IPS-NIHi7 (cell line): ENCODE measurements around the gene ZNF606.
A peak's percentile ranks its signal among the peaks of the same experiment; 100 is the strongest.

Experiments used
- DNase-seq: peaks from one replicate; pipeline ENCODE4 v3.0.0; 2012; ENCODE audit warnings: mixed read lengths; ENCODE audit errors: extremely low spot score

ZNF606 gene

DNA sequence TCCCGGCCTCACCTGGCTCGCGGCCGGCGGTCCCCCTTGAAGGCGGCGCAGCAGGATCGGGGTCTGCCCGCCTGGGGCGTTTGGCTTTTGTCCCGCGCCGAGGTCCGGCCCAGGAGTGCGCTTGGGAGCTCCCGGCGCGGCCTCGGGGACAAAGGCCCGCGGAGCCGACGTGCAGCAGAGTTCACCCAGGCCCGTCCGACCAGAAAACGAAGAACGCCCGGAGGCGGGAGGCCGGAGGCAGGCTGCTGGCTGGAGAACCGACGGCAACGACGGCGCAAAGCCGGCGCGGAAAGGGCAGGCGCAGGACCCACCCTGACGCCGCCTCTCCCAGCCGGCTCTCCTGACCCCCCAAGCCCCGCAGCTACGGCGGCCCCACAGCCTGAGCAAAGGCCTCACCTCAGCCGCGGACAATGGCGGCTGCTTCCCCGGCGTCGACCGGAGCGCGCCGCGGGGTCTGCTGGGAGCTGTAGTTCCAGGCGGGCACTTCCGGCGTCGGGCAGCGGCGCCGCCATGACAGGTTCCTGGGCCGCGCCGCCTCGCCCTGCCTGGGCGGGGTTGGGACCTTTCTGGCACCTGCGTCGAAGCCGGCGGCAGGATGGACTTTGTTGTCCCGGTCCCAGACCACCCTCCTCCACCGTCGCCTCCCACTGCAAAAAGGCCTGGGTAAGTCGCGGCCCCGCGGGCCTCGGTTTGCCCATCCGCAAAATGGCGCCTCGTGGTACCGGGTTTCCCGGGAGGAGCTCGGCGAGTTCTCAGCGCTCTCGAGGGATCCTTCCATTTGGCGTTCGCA lies at the start of gene ZNF606:
Gene ZNF606 (minus strand): TSS at position 437 of the 790 bp plus-strand sequence. CDS start 1,501 bp downstream, outside the sequence.
- peak; percentile 96 for DNase-seq

- DNase-seq, result no peak
Measured at GRCh38 chr19:58052256-58052655, 49.6 kb upstream of the ZNF606 start.

- no peak for DNase-seq
Measured at GRCh38 chr19:58047672-58048071, 45.1 kb upstream of the ZNF606 start.

DNA sequence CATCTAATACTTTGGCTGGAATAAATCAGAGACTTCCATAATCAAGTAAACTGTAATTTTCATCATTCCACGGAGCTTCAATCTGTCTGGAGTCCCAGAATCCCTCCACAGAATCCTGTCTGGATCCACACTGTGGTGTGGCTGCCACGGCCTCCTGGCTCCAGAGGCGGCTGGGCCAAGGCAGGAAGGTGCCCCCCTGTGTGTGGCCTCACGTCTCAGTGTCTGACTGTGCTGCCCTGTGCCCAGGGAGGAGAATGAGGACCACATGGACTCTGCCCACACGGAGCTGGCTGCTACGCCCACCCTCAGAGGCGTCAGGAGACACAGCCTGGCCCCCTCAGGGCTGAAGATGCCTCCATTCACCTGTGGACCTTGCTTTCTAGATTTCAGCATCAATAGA lies 44.2 kb upstream of the ZNF606 start:
- no peak for DNase-seq

GRCh38 chr19:58045411-58046050 lies 42.9 kb upstream of the ZNF606 start:
- DNase-seq, result no peak

DNA sequence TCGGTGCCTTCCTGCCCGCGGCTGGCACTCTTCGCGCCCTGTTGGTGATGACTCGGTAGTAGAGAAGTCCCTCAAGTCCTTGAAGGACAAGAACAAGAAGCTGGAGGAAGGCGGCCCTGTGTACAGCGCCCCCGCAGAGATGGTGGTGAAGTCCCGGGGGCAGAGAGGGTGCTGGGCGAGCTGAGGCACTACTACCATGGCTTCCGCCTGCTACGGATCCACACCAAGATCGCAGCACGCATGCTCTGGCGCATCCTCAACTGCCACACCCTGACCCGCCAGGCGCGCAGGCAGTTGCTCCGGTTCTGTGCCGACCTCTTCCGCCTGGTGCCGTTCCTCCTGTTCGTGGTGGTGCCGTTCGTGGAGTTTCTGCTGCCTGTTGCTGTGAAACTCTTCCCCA lies 42.3 kb upstream of the ZNF606 start:
- no peak for DNase-seq

GRCh38 chr19:58044391-58044790 lies 41.8 kb upstream of the ZNF606 start:
- no peak for DNase-seq

GRCh38 chr19:58042495-58043340 lies 40.1 kb upstream of the ZNF606 start:
- peak; percentile 72 for DNase-seq

DNA sequence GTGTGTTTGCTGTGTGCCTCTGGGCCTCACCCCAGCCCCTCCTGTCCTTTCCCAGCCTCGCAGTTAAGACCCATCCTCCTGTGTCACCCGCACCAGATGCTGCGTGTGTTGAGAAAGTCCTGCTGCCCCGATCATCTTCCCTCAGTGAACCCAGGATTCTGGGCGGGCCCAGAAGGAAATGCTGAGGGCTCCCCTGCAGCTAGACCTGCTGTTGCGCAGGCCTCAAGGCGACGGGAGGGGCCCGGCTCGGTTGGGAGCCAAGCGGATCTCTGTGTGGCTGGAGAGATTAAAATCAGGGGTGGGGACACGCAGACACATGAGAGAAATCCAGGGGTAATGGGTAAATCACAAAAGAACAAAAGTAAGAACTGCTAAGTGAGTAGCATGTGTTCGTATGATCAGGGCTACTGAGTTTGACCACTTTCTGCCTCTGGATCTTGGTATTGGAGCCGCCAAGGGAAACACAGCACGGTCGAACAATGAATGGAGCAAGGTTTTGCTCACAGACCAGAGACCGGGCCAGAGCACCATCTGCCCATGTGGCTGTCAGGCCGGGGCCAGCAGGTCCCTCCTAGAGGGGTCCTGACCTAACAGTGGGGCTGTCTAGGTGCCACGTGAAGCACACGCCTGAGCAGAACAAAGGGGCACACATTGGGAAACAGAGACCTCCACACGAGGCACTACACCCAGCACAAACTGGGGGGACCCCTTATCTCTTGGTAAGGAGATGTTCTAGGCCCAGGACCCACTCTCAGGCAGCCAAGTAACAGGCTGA lies 38.3 kb upstream of the ZNF606 start:
- no peak for DNase-seq

DNA sequence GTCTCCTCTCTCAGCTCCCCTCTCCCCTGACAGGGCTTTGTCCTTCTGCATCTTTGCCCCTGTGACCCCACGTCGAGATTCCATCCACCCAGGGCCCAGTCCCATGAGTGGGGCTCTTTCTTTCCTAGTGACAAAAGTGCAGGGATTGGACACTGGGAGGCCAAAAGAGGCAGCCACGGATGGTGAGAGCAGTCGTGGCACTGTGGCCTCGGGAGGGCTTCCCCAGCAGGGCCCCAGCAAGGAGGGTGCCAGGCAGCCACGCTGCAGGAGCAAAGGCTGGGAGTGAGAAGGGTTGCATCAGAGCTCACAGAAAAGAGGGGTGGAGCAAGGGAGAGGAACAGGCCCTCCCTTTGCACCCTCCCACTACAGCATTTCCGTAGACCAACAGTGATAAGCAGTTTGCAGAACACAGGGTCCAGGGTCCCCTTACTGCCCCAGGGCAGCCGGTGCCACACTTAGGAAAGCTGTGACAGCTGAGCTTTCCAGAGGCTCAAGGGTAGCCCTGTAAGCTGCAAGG lies 36.1 kb upstream of the ZNF606 start:
- DNase-seq, result no peak

GRCh38 chr19:58037927-58038687 lies 35.5 kb upstream of the ZNF606 start:
- peak; percentile 45 for DNase-seq

GRCh38 chr19:58035863-58036262 lies 33.2 kb upstream of the ZNF606 start:
- DNase-seq, result no peak

- peak; percentile 25 for DNase-seq
Measured at GRCh38 chr19:58034477-58034793, 31.8 kb upstream of the ZNF606 start.

- peak; percentile 97 for DNase-seq
Measured at GRCh38 chr19:58033741-58034476, 31.3 kb upstream of the ZNF606 start, which contains the start of gene ZSCAN1. Gene ZSCAN1 (plus strand): TSS chr19:58034025. CDS start chr19:58037837, 3,812 bp downstream.

- DNase-seq, result no peak
Measured at GRCh38 chr19:58024661-58025060, 22.0 kb upstream of the ZNF606 start.

- DNase-seq, result no peak
Measured at GRCh38 chr19:58022283-58022660, 19.7 kb upstream of the ZNF606 start.

- peak; percentile 84 for DNase-seq
Measured at GRCh38 chr19:58021541-58022282, 19.1 kb upstream of the ZNF606 start.

DNA sequence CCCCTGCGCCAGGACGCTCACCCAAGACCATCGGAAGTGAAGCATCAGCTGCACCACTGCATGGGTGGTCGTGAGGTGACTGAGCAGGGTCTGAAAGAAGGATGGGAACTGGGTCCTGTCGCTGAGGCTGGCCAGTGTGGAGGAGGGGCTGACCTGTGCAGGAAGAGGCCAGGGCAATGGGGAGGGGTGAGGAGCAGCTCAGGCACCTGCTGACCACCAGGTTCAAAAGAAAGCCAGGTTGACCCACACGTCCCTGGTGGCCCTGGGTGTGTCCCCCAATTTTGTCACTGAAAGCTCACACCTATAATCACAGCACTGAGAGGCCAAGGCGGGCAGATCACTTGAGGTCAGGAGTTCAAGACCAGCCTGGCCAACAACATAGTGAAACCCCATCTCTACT lies 17.5 kb upstream of the ZNF606 start:
- DNase-seq, result no peak

DNA sequence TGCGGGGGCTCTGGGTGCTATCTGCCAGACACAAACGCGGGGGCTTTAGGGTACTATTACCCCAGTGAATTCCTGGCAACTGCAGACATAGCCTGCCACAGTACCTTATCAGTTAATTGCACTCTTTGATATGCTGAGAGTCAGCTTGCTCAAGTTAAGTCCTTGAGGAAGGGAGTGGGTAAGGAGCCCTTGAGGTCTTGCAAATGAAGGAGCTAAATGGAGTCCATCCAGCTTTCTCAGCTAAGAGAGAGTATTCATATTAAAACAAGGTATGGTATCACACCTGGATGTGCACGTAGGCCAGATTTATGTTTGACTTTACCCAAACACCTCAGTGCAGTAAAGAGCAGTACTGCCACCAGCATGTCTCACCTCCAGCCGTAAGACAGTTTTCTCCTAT lies 11.5 kb upstream of the ZNF606 start:
- DNase-seq, result no peak
